IgD-negative memory B cell (primary cell): ENCODE results near the gene SPATA6L. TPM values are rescaled to one million over a fixed set of nuclear protein-coding genes. Genes with fewer than 3 reads are reported as not detected.

Experiments
- H3K27ac Mint-ChIP-seq, 3 donors: one replicate each; pipeline ENCODE4 v1.8.0; 2020 to 2022; ENCODE audit warnings: mild to moderate bottlenecking in 3 of 3, mixed read lengths in 3 of 3, moderate library complexity in 1 of 3
- H3K27me3 Mint-ChIP-seq: one replicate; pipeline ENCODE4 v1.8.0; 2021; ENCODE audit warnings: mixed read lengths
- H3K36me3 Mint-ChIP-seq: one replicate; pipeline ENCODE4 v1.8.0; 2020; ENCODE audit warnings: mild to moderate bottlenecking, mixed read lengths
- H3K4me1 Mint-ChIP-seq, 3 donors: one replicate each; pipeline ENCODE4 v1.8.0; 2020 to 2022; ENCODE audit warnings: mixed read lengths in 3 of 3, mild to moderate bottlenecking in 1 of 3
- H3K4me3 Mint-ChIP-seq, 4 donors: one replicate each; pipeline ENCODE4 v1.8.0; 2020 to 2022; ENCODE audit warnings: mild to moderate bottlenecking in 4 of 4, mixed read lengths in 4 of 4, moderate library complexity in 3 of 4
- H3K9me3 Mint-ChIP-seq, 3 donors: one replicate each; pipeline ENCODE4 v1.8.0; 2020 to 2021; ENCODE audit warnings: mixed read lengths in 3 of 3, mild to moderate bottlenecking in 1 of 3
- polyA plus RNA-seq: library from polyadenylated mRNA; unstranded; fragments of 300-500 nt; fragmentation: Illumina TruSeq; gene quantifications from one replicate; pipeline ENCODE4 v1.2.3, GENCODE V29; 2021

The SPATA6L gene
- polyA plus RNA-seq, 1 donor from 2014 or later, result not detected

GRCh38 chr9:4574657-4575243, 91.5 kb downstream of the SPATA6L start:
- H3K27ac Mint-ChIP-seq, result no peak overlapping the region

GRCh38 chr9:4573634-4574389, 92.5 kb downstream of the SPATA6L start:
- no peak overlapping the region for H3K27ac Mint-ChIP-seq
- H3K4me1 Mint-ChIP-seq, result peaks cover 0 to 4% (median 0%) of the 10 kb centered on the region in 3 donors
- no peak overlapping the region for H3K4me3 Mint-ChIP-seq
- peaks cover 7% of the 10 kb centered on the region for H3K36me3 Mint-ChIP-seq
- H3K9me3 Mint-ChIP-seq, result no peaks in the 10 kb centered on the region
- H3K27me3 Mint-ChIP-seq, result no peaks in the 10 kb centered on the region

More at GRCh38 chr9:4574657-4575243, 91.5 kb downstream of the SPATA6L start:
- Mint-ChIP-seq H3K4me3 (no peak overlapping the region), H3K9me3 (no peaks in the 10 kb centered on the region), H3K4me1 (peaks cover 0 to 4% (median 0%) of the 10 kb centered on the region in 3 donors), H3K27me3 (no peaks in the 10 kb centered on the region), H3K36me3 (peaks cover 5% of the 10 kb centered on the region)

- no peaks in the 10 kb centered on the region for H3K27me3 Mint-ChIP-seq
- H3K9me3 Mint-ChIP-seq, result no peaks in the 10 kb centered on the region
- H3K36me3 Mint-ChIP-seq, result peaks cover 5% of the 10 kb centered on the region
- no peak overlapping the region for H3K27ac Mint-ChIP-seq
- no peak overlapping the region for H3K4me3 Mint-ChIP-seq
- H3K4me1 Mint-ChIP-seq, result peaks cover 0 to 4% (median 0%) of the 10 kb centered on the region in 3 donors
These were observed 93.1 kb downstream of the SPATA6L start for GRCh38 chr9:4573176-4573575.

- Mint-ChIP-seq H3K36me3 (peaks cover 5% of the 10 kb centered on the region), H3K9me3 (no peaks in the 10 kb centered on the region), H3K27ac (no peak overlapping the region), H3K4me3 (no peak overlapping the region), H3K27me3 (peaks cover 4% of the 10 kb centered on the region), H3K4me1 (peaks cover 0 to 4% (median 0%) of the 10 kb centered on the region in 3 donors)
These were observed 94.0 kb downstream of the SPATA6L start for GRCh38 chr9:4572184-4572826.

- Mint-ChIP-seq H3K36me3 (peaks cover 5% of the 10 kb centered on the region), H3K4me3 (no peak overlapping the region), H3K4me1 (no peaks in the 10 kb centered on the region), H3K27ac (no peak overlapping the region), H3K9me3 (peaks cover 0 to 6% (median 3%) of the 10 kb centered on the region in 3 donors), H3K27me3 (peaks cover 4% of the 10 kb centered on the region)
These were observed 97.2 kb downstream of the SPATA6L start for GRCh38 chr9:4569101-4569500.

- Mint-ChIP-seq H3K4me1 (no peaks in the 10 kb centered on the region), H3K36me3 (peaks cover 5% of the 10 kb centered on the region), H3K4me3 (no peak overlapping the region), H3K27me3 (peaks cover 4% of the 10 kb centered on the region), H3K9me3 (peaks cover 0 to 6% (median 3%) of the 10 kb centered on the region in 3 donors), H3K27ac (no peak overlapping the region)
These were observed 98.7 kb downstream of the SPATA6L start for GRCh38 chr9:4567601-4568000.

- peaks cover 2% of the 10 kb centered on the region for H3K36me3 Mint-ChIP-seq
- H3K27me3 Mint-ChIP-seq, result peaks cover 4% of the 10 kb centered on the region
- H3K4me3 Mint-ChIP-seq, result no peak overlapping the region
- H3K9me3 Mint-ChIP-seq, result peaks cover 0 to 6% (median 3%) of the 10 kb centered on the region in 3 donors
- no peaks in the 10 kb centered on the region for H3K4me1 Mint-ChIP-seq
- H3K27ac Mint-ChIP-seq, result no peak overlapping the region
These were observed 99.5 kb downstream of the SPATA6L start for GRCh38 chr9:4566806-4567205.

GRCh38 chr9:4563105-4563504, 103.2 kb downstream of the SPATA6L start:
- no peaks in the 10 kb centered on the region for H3K36me3 Mint-ChIP-seq
- H3K4me1 Mint-ChIP-seq, result peaks cover 11 to 13% (median 12%) of the 10 kb centered on the region in 3 donors
- H3K27me3 Mint-ChIP-seq, result peaks cover 14% of the 10 kb centered on the region
- H3K4me3 Mint-ChIP-seq, result no peak overlapping the region
- H3K27ac Mint-ChIP-seq, result no peak overlapping the region
- peaks cover 2 to 6% (median 3%) of the 10 kb centered on the region in 3 donors for H3K9me3 Mint-ChIP-seq

GRCh38 chr9:4559261-4560182, 106.8 kb downstream of the SPATA6L start:
- Mint-ChIP-seq H3K4me3 (peak overlapping the region in 2 of 4 donors; percentile 3 to 78), H3K4me1 (peaks cover 11 to 14% (median 13%) of the 10 kb centered on the region in 3 donors), H3K27ac (no peak overlapping the region), H3K9me3 (peaks cover 0 to 2% (median 0%) of the 10 kb centered on the region in 3 donors), H3K36me3 (no peaks in the 10 kb centered on the region), H3K27me3 (peaks cover 10% of the 10 kb centered on the region)

- peaks cover 0 to 2% (median 0%) of the 10 kb centered on the region in 3 donors for H3K9me3 Mint-ChIP-seq
- peaks cover 10% of the 10 kb centered on the region for H3K27me3 Mint-ChIP-seq
- H3K27ac Mint-ChIP-seq, result no peak overlapping the region
- no peaks in the 10 kb centered on the region for H3K36me3 Mint-ChIP-seq
- H3K4me1 Mint-ChIP-seq, result peaks cover 11 to 14% (median 13%) of the 10 kb centered on the region in 3 donors
- H3K4me3 Mint-ChIP-seq, result no peak overlapping the region
These were observed 107.8 kb downstream of the SPATA6L start for GRCh38 chr9:4558371-4558998.

- peaks cover 9 to 13% (median 13%) of the 10 kb centered on the region in 3 donors for H3K4me1 Mint-ChIP-seq
- no peak overlapping the region for H3K27ac Mint-ChIP-seq
- peaks cover 4% of the 10 kb centered on the region for H3K27me3 Mint-ChIP-seq
- H3K9me3 Mint-ChIP-seq, result peaks cover 0 to 2% (median 0%) of the 10 kb centered on the region in 3 donors
- H3K4me3 Mint-ChIP-seq, result no peak overlapping the region
- H3K36me3 Mint-ChIP-seq, result no peaks in the 10 kb centered on the region
These were observed 111.0 kb downstream of the SPATA6L start for GRCh38 chr9:4555236-4555635.

- Mint-ChIP-seq H3K36me3 (no peaks in the 10 kb centered on the region), H3K4me1 (peaks cover under 1 to 5% (median under 1%) of the 10 kb centered on the region in 3 donors), H3K4me3 (no peak overlapping the region), H3K9me3 (no peaks in the 10 kb centered on the region), H3K27me3 (peaks cover 1% of the 10 kb centered on the region), H3K27ac (no peak overlapping the region)
These were observed 112.3 kb downstream of the SPATA6L start for GRCh38 chr9:4553951-4554381.

- Mint-ChIP-seq H3K27ac (no peak overlapping the region), H3K4me3 (no peak overlapping the region), H3K4me1 (no peaks in the 10 kb centered on the region), H3K36me3 (no peaks in the 10 kb centered on the region), H3K27me3 (peaks cover 1% of the 10 kb centered on the region), H3K9me3 (no peaks in the 10 kb centered on the region)
These were observed 115.3 kb downstream of the SPATA6L start for GRCh38 chr9:4550777-4551484.
